UCSD-AML1 (cell line): ENCODE data around the gene BLM.
A peak's percentile ranks its signal among the peaks of the same experiment; 100 is the strongest.
"Not testable (repeated sequence)": the region's sequence is repeated elsewhere in the genome, so short reads cannot be mapped to it uniquely, and the experiment has no call there.

Experiments used
- DNase-seq: peaks from one replicate; lab custom pipeline; 2025; ENCODE audit not compliant: unreplicated experiment; lab: John Stamatoyannopoulos, UW

BLM gene

DNA sequence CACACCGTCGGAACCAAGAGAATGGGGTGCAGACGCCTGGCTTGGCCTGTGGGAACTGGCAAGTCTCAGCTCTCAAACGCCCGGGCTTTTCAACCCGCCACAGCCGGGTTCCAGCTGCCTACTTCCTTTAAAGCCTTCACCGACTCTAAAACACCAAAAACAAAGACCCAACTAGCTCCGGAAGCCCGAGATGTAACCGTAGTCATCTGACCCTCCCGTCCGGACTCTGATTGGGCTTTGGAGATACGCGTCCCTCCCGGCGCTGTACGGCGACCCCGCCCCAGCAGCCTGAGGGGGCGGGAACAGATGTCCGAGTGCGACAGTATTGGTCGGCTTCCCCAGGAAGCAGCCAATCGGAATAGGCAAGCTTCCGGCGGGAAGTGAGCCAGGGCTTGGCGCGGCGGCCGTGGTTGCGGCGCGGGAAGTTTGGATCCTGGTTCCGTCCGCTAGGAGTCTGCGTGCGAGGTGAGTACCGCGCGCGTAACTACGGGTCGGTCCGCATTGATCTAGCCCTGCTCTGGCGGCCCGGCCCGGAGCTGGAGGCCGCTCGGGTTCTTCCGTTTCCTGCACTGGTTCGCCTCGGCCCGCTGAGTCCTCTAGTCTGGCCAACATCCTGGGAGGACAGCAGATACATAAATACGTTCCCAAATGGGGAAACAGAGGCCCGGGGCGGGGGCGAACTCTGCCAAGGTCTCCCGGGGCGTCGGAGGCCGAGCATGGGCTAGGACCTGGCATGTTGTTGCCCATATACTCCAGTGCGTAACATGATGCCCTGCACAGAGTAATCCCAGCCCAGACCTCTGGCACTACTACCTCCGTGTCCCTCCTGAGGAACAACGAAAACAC, at the start of gene BLM:
Gene BLM, plus strand, starts transcription at position 371 of the 846 bp plus-strand sequence. CDS start 30,047 bp downstream, outside the sequence.
- peak; percentile 95 for DNase-seq

DNA sequence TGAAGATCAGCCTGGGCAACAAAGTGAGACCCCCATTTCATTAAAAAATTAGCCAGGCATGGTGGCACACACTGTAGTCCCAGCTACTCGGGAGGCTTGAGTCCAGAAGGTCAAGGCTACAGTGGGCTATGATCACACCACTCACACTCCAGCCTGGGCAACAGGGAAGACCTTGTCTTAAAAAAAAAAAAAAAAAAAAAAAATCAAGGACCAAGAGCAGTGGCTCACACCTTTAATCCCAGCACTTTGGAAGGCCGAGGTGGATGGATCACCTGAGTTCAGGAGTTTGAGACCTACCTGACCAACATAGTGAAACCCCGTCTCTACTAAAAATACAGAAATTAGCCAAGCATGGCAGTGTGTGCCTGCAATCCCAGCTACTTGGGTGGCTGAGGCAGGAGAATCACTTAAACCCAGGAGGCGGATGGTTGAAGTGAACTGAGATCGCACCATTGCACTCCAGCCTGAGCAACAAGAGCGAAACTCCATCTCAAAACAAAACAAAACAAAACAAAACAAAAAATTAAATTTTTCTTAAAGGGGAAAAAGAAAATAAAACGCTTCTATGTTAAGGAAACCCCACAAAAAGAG, 49.3 kb upstream of the BLM start:
- DNase-seq = not testable (repeated sequence)

DNA sequence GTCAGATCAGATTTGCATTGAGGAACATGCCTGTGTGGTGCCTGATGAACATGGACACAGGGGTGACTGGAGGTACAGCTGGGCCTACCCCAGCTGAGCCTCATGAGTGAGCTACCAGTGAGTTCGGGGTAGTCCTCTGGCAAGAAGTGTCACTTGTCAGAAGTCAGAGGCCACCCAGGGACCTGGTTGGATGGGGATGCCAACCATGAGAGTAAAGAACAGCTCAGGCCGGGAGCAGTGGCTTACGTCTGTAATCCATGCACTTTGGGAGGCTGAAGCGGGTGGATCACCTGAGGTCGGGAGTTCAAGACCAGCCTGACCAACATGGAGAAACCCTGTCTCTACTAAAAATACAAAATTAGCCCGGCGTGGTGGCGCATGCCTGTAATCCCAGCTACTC, 46.5 kb upstream of the BLM start:
- not testable (repeated sequence) for DNase-seq

DNA sequence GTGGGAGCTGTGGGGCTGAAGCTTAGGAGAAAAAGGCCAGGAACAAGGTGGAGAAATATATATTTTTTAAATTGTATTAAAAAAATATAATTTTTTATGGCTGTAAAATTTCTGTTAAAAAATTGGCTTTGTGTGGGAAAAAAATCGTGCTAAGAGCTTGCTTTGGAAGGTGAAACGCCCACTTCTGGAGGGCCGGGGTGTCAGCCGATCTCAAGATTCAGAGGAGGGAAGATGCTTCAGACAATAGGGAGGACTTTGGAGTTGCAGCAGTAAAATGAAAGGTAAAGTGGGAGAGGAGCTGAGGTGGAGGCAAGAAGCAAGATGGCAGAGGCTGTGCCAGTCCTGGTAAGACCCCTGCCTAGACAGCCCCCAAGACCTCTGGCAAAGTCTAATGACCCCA, 45.9 kb upstream of the BLM start:
- DNase-seq = no peak

DNA sequence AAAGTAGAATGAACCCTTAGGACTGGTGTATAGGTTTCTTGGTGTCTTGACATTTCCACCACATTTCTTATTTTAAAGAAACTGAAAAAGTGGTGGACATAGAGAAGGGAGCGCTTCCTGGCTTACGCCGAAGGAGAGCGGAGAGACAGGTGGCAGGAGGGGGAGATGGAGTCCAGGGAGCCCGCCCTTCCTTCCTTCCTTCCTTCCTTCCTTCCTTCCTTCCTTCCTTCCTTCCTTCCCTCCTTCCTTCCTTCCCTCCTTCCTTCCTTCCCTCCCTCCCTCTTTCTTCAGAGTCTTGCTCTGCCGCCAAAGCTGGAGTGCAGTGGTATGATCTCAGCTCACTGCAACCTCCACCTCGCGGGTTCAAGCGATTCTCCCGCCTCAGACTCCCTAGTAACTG, 43.8 kb upstream of the BLM start:
- not testable (repeated sequence) for DNase-seq

DNA sequence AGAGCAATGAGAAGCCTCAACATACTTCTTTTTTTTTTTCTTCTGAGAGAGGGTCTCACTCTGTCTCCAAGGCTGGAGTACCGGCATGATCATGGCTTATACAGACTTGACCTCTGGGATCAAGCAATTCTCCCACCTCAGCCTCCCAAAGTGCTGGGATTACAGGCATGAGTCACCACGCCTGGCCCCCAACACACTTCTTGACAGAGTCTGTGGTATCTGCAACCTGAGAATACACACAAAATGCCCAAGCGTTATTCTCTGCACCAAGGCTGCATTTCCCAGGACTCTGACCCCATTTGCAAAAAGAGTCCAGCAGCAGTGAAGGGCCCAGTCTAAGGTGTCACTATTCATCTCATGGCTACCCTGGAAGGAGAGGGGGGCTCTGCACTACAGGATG, 42.7 kb upstream of the BLM start:
- DNase-seq = no peak

DNA sequence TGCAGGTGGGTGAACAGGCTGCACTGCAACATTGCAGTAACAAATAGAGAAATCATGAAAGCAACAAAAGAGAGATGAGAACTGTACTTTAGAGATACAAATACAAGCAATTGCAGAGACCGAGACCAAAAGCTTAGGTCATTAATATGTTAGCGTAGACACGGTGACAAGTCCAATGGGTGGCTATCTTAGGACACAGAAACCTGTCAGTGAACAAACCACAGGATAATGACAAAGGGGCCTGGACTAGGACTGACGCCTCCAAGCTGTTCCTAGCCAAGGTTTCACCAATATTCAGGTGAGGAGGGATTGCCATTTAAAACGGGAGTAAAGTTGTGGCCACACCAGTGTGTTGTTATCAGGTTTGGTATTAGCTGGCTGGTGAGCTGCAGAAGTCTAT, 41.7 kb upstream of the BLM start:
- DNase-seq = no peak

DNA sequence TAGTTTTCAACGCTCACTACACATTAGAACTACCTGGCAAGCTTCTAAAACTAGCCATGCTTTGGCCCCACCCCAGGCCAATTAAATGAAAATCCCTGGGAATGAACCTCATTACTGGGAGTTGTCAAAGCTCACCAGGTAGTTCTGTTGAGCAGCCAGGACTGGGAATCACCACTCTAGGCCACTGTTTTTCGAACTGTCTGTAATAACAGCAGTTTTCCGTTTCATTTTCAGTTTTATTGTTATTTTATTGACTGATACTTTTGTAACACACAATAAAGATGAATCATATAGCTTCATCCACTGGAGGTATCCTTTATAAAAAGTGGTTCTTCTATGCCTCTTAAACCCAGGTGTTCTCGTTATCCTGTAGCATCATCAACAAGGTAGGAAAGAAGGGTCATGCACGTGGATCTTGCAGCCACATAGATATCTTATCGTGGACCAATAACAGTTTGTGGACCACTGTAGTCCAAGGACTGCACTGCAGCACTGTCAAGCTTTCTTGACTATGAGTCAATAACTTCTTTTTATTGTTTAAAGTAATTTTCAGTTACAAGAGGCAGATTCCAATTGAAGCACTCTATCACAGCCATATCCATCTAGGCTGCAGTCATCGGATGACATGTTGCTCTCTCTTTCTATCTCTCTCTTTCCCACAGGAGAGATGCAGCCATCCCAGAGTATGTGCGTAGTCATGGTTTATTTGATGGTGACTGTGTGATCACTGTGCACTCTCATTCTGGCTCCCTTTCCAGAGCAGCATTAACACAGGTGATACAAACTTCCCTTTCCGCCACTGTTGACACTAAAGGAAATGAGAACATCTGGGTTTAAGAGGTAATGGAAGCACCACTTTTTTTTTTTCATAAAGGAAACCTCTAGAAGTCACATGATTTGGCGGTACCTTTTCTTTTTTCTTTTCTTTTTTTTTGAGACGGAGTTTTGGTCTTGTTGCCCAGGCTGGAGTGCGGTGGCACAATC, 39.0 kb upstream of the BLM start:
- DNase-seq = no peak

DNA sequence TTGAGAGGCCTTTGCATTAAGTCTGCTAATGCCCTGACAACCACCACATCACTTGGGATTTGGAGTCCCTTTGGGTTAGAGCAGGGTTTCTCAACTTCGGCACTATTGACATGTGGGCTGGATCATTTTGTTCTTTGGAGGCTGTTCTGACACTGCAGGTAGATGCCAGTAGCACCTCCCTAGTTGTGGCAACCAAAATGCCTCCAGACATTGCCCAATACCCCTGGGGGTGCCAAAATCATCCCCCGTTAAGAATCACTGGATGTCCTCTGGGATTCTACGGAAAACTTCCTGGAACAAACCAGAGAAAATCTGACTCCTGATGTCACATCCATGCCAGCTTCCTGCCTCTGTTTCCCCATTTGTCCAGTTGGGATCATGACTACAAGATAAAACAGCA, 37.2 kb upstream of the BLM start:
- no peak for DNase-seq

DNA sequence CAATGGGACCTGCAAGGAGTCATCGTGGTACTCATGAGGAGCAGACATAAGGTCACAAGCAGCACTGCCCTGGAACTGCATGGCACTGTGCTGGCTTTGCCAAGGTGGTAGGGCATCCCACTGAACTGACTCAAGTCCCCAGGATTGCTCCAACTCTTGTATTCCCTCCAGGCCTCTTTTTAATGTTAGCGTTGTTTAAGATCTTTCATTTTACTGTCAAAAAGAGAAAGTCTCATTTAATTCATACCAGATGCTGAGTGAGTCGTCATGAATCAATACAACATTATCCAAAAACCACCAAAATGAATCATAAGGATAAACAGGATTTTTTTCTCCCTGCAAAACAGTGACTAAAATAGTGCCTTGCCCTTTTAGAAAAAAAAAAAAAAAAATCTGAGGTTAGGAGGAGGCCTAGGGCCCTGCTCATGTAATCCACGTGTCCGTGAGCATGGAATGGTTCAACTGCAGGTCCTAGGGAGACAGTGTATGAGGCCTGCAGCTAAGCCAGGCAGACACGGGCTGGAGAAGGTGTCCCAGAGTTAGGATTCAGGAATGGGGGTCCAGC, 36.7 kb upstream of the BLM start:
- no peak for DNase-seq

DNA sequence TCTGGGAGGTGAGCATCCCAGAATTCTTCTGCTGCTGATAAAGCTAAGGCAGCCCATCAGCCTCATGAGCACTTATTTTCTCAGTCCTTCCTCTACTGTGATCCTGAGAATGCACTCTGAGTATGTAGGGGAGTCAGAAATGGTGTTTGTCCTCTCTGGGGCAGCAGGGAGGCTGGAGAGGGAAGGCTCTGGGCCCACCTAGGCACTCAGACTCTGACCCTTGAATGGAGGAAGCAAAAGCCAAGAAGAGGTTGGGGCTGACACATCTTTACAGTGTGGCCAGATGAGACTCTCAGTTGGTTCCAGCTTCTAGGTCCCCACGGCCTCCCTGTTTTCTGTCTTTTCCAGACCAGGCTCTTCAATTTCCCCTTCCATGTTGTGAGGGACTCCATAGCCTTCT, 36.1 kb upstream of the BLM start:
- no peak for DNase-seq

DNA sequence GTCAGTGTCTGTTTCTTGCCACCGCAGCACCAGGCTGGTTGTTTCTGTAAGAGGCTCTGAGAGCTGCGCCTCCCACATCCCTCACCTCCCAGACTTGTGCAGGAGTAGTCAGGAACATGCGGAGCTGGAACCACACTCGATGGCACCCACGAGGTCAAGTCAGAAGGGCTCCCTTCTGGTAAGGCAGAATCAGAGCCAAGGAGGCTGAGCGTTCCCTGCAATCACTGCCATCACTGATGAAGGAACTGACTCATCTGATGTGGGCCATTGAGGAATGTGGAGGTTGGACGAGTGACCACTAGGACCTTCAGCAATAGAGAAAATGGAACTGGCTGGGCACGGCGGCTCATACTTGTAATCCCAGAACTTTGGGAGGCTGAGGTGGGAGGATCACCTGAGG, 35.7 kb upstream of the BLM start:
- DNase-seq = no peak

DNA sequence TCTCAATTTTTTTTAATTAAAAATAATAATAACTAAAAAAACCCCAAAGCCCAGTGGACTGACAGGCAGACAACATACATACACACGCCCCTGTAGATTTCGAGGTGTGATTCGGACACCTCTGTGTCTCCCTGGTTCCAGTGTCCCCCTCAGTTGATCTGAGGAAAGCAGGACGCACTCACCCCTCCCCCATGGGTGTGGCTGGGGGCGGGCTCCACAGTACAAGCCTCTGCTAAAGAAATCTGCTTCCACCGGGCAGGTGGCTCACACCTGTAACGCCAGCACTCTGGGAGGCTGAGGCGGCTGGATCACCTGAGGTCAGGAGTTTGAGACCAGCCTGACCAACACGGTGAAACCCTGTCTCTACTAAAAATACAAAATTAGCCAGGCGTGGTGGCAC, 33.8 kb upstream of the BLM start:
- no peak for DNase-seq

DNA sequence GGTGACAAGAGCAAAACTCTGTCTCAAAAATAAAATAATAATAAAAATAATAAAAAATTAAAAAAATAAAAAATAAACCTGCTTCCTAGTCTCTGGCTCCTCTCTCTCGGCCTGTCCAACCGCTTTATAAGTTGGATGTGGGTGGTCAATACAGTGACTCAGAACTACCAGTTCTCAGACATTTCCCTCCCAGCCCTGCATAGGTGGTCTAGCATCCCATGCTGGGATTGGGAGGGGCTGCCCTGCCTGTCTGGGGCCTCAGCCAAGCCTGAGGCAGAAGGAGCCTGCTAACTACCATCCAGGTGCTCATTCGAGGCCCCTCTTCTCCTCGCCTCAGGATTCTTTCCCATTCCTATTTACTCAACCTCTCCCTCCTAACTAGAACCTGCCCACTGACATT, 33.3 kb upstream of the BLM start:
- no peak for DNase-seq

DNA sequence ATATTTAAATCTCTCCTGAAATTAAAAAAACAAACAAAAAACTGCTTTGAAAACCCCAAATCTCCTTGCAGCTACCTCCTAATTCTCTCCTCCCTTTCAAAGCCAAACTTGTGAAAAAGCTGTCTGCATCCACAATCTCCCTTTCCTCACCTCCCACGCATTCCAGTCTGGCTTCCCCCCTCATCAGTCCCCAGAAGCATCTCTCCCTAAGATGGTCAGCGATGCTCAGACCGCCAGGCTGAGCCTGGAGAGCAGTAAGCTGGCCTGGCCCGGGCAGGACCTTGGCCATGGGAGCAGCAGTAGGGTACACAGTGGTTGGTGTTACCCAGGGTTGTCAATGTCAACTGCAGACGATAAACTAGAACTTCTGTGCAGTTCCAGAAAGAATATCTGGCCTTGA, 32.9 kb upstream of the BLM start:
- no peak for DNase-seq

DNA sequence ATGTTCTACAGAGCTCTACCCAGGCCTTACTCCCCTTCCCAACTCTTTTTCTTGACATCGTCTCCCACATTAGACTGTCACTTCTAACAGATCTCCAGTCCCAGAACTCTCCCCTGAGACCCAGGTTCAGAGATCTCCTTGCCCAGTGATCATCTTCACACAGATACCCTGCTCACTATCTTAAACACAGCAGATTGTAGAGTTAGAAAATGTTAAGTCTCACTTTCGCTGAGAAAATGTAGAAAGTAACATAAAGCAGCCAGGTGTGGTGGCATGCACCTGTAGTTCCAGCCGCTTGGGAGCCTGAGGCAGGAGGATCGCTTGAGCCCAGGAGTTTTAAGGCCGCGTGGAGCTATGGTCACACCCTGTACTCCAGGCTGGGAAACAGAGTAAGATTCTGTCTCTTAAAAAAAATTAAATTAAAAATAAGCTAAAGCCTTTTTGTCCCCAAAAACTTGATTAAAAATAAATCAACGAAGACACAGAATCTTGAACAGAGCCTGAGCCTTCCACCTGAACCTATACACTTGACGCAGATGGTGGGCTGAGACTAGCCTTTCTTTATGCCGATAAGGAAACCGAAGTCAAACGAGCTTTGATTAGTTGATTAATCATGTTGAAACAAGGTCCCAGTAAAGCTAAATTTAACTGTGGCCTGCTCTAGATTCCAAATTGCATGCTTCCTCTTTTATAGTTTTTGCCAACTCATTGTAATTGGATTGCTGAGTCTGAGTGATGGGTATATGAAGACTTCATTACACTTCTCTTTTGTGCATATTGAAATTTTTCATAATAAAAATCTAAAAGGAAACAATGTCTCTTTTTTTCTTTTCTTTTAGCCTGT, 31.3 kb upstream of the BLM start:
- no peak for DNase-seq

DNA sequence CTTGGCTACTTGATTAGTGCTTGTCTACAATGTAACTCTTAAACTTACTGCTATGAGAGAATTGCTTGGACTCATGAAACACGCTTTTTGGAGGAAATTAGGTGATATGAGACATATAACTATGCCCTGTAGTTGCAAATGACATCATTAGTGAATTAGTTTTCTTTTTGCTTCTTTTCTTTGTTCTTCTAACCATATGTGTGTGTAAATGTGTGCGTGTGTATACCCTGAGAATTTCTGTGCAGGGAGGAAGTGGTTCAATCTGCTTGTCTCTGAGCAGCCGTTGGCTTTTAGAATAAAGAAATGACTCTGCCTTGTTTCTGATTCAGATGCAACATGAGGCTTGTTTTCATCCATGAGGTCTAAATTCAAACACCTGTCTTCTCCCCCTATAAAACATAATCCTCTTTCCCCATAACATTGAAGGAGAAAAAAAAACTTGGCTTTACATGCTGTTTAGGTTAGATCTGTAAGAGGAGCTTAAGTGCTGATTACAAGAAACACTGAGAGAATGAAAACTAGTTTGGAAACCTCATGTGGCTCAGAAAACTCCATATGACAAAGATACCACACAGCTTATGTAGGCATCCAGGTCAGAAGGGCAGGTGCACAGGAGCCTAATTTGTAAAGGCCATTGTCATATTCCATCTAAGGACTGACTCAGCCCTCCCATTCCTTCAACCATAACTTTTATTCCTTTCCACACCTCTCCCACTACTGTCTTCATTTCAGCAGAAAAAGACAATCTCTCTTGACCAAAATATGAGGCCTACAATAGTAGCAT, 30.5 kb upstream of the BLM start:
- no peak for DNase-seq

DNA sequence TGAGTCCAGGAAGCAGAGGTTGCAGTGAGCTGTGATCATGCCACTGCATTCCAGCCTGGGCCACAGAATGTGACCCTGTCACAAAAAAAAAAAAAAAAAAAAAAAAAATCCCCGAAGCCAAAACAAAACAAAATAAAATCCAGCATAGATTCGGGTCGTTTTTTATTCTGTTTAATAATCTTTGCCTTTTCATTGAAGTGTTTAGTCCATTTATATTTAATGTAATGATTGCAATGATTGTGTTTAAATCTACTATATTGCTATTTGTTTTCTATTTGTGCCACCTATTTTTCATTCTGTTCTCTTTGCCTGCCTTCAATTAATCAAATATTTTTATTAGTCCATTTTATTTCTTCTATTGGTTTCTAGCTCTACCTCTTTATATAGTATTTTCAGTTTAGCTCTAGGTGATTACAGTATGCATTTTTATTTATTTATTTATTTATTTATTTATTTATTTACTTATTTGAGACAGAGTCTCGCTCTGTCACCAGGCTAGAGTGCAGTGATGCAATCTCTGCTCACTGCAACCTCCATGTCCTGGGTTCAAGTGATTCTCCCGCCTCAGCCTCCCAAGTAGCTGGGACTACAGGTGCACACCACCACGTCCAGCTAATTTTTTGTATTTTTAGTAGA, 27.7 kb upstream of the BLM start:
- not testable (repeated sequence) for DNase-seq

DNA sequence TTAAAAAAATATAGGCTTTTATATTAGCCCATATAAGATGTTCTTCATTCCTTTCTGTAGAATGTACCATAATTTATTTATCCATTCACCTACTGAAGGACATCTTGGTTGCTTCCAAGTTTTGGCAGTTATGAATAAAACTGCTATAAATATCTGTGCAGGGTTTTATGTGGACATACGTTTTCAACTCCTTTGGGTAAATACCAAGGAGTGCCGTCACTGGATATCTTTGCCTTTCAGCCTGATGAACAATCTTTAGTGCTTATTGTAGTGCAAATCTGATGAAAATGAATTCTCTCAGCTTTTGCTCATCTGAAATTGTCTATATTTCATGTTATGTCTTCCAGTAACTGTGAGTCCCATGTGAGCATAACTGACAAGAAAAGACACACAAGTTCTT, 26.6 kb upstream of the BLM start:
- DNase-seq = no peak
